CD4-positive, alpha-beta T cell treated with Interleukin-6 for 4 hours (primary cell): ENCODE measurements around the gene LRRIQ1.

ENCODE experiments used
- DNase-seq: peaks from one replicate; pipeline ENCODE4 v3.0.0-alpha.2; 2020; ENCODE audit warnings: mixed read lengths

Gene LRRIQ1

DNA sequence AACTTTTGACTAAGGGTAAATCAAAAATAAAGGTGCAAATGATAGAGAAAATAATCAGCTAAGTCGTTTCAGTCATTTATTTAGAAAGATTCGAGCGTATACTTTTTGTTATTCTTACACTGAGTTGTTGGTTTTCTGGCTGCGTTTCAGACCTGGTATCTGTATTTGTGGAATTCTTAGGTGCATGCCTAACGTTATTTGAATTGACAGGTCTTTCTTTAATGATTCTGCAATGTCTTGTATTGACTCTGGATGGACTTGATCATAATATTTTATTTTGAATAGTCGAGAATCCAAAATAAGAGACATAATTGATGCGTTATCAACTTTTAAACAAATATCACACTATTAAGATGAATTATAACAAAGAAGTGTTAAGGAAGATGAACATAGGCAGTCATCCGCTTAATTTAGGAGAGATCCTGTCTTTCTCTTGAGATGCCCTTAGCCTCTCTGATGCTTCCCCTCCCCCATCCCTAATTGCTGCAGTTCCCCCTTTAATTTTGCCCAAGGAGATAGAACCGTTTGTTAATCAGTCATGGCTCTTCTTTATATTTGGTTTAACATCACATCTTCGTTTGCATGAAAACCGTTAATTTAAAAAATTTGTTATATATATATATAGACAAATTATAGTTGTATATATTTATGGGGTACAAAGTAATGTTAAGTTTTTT, 245.6 kb downstream of the LRRIQ1 start:
- no peak for DNase-seq

DNA sequence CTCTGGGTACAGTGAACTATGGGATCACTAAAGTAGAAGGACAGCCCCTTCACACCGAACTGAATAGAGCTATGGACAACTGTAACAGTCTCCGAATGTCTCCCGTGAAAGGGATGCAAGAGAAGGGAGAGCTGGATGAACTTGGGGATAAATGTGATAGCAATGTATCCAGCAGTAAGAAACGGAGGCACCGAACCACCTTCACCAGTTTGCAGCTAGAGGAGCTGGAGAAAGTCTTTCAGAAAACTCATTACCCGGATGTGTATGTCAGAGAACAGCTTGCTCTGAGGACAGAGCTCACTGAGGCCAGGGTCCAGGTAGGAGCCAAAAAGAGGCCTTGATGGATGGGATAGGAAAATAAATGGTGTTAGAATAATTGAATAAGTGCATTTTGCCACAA, 247.4 kb downstream of the LRRIQ1 start:
- DNase-seq: no peak
